GM21619 (cell line): ENCODE results near the gene LMO1.

Experiments used
- ATAC-seq: cut with Tn5 transposase; IDR thresholded peaks from one replicate; pipeline ENCODE4 v1.9.1; 2021; ENCODE audit not compliant: unreplicated experiment

The LMO1 gene

DNA sequence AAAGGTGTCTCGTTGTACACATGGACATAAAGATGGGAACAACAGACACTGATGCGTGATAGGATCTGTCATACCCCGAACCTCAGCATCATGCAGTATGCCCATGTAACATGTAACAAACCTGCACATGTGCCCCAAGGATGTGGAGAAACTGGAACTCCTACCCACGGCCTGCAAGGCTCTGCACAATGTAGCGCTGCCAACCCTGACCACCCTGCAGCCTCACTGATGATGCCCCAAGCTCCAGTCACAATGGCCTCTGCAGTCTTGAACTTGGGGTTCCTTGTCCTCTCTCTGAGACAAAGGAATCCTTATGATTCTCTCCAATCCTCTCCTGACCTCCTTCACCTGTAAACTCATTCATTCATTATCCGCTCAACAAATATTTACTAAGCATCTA is 14.2 kb downstream of the LMO1 start:
- ATAC-seq = no peak

DNA sequence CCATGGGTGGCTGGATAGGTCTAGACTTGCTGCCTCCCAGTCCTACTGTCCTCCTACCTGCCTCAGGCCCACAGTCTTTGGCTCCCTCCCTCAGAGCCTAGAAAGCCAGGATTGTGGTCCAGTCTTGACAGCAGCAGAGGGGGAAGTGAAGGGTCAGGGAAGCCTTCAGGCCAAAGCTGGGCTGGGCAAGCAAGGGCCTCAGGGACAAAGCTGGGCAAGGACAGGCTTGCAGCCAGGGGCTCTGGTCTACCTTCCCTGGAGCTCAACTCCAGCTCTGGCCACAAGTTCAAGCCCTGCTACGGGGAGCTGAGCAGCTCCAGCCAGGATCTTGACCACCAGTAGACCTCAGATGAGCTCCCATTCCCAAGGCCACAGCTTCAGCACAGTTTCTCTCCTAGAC is 14.9 kb downstream of the LMO1 start:
- no peak for ATAC-seq

DNA sequence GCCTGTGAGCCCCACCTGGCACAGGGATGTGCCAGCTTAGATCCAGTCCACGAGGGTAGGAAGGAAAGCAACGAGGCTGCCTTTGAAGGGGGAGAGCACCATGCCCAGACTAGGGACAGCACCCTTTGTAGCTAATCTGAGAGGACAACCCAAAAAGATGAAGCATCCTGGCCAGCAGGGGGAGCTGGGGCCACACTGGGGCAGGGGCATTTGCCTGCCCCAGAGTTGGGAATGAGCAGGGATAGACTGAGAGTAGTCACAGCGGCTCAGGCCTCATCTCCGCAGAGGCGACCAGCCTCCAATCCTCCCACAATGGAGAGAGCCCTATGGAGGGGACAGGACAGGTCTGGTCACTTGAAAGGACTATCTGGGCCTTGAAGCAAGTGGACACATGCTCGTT is 16.4 kb downstream of the LMO1 start:
- ATAC-seq = no peak

DNA sequence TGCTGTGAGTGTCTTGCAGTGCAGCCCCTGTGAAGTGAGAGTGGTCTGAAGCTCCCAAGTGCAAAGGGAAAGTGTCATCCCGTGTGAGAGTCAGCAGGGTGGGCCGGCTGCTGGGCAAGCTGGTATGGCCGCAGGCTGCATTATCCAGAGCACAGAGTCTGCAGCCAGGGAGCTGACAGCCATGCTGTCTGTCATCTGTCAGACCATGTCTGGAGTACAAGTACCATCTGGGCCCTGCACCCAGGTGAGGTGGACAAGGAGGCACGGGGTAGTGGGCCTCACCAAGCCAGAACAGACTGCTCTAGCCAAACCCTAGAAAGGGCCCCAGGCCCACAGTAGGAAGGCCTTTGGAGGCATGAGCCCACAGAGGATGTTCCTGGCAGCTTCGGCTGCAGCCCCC is 20.2 kb downstream of the LMO1 start:
- ATAC-seq = no peak

DNA sequence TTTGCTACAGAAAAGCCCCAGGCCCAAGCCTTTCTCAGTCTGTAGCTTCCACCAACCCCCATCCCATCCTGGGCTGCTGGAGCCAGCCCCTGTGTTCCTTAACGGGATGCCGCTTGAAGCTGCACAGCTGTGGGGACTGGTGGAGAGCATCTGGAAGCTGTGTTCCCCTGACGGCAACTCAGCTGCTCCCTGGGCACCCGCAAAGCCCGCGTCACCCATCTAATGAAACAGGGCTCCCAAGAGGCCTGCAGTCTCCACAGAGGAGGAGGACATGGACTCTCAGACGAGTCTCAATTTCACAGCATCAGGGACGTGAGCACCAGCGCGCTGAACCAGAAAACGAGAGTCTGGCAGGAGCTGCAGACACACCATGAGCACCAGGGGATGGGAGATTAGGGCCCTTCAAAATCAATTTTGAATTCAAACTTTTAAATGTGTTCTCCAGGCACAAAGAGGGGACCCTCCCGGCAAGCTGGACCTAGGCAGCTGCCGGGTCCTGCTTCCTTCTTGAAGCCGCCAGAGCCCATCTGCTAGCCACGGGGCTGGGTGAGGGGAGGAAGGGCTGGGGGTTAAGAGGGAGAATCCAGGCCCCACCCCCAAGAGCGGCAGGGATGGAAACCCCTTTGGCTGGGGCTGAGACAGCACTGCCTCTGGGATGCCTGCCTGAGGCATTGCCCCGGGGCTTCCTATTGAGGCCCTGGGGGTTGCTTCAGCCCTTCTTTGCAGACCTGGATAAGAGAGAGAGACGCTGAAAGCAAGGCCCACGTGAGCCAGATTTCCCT is 21.0 kb downstream of the LMO1 start:
- ATAC-seq = no peak

DNA sequence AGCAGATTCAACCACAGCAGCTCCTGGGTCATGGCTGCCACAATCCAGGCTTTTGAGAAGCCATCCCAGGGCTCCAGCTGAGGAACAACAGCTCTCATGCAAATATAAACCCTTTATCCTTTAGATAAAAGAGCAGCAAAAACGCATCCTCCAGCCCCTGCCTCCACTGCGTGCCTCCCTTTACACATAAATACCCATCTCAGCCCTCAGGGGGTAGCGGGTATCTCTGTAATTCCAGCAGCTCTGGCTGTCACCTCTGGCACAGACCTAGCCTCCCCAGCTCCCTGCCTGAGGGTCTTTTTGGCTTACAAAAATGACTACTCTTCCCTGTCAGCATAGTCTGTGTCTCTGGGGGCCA is 21.6 kb downstream of the LMO1 start:
- no peak for ATAC-seq

DNA sequence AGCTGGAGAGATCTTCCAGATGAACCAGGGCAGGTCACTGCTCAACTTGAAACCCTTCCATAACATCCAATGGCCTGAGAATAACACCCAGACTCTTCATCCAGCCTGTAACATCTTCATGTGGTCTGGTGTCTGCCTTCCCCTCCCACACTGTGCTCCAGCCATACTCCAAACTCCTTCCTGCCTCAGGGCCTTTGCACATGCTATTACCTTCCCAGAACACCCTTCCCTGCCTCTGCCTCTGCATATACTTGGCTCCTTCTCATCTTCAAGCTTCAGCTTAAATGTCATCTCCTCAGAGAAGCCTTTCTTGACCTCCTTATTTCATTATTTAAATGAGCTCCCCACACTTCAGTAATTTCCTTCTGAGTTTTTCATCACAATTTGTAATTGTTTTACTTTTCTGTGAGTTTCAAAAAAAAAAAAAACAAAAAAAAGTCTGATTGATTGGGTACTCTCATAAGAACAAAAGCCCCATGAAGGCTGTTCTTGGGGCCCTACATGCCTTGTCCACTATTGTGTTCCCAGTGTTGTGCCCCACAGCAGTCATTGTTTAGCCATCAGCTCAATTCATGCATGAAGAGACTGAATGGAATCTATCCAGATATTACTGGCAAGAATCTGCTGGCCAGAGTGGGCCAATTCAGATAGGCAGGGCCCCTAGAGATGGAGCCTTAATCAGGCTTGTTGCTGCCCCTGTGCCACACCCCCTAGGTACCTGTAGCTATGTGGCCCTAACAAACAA is 22.1 kb downstream of the LMO1 start:
- ATAC-seq = no peak

DNA sequence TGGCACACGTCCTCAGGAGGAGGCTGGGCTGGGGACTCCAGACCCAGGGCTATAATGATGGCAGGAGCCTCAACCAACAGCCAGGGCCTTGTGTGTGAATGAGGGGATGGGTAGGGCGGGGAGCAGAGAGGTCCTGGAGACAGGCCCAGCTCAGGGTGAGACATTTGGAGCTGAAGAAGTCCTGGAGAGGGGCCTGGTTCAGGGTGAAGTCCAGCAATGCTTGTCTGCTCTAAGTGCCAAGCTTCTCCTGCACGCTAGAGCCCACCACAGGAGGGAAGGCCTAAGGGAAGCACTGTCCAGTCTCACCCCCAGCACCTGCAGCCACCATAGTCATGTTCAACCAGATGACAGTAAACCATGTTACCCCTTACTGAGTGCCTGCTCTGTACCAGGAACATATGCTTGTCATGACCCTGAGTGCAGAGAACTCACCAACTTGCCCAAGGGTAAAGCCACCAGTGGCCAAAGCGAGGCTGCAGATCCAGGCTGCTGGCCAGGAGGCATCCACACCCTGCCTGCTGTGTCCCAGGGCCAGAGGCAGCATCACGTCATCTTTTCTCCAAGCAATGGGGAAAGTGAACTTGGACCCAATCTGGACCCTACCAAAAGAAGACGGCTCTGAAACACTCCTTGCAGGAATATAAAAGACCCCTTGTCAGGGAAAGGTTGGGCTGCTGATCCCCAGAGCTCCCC is 24.0 kb downstream of the LMO1 start:
- no peak for ATAC-seq

DNA sequence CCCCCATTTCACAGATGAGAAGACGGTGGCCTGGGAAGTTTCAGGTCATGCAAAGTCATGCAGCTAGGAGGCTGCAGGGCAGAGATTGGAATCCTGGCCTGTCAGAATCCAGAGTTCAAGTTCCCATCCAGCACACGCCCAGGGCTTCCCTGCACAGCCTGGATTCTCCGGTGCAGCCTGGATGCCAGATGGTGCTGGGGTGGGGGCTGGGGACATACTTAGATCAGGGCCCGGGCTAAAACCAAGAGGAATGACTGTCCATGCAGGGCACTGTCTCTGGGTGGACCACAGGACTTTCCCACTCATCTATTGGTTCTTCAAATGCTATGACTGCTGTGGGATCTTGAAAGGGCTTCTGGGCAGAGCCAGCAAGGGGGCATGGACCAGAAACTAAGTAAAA is 24.6 kb downstream of the LMO1 start:
- ATAC-seq = no peak

DNA sequence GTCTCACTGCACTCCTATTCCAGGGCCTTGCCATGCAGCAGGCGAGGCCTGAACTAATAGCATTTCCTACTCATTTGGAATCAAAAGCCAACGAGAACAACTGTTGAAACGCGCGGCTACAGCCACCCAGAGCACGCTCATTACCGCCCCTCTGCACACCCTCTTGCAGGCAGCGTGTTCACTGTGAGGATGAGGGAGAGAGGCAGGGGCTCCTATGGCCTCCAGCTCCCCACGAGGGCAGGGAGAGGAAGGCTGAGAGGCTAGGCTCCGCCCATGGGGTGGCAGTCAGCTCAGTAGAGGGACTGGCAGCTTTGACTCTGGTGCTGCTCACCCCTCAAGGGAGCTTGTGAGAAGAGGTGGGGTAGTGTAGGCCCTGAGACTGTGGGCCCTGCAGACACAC is 26.2 kb downstream of the LMO1 start:
- ATAC-seq = no peak

DNA sequence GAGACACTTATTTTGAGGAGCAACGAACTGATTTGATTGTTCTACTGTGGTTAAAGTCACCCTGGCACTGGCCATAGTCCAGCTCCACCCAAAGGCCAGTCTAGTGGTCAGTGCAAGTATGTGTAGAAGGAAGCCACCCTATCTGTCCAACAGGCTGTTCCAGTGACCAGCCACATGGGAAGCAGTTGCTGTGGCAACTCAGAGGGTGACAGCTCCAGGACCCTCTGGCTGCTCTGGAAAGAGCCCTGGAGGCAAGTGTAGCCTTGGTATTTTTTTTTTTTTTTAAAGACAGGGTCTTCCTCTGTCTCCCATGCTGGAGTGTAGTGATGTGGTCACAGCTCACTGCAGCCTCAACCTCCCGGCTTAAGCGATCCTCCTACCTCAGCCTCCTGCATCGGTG is 27.8 kb downstream of the LMO1 start:
- no peak for ATAC-seq

DNA sequence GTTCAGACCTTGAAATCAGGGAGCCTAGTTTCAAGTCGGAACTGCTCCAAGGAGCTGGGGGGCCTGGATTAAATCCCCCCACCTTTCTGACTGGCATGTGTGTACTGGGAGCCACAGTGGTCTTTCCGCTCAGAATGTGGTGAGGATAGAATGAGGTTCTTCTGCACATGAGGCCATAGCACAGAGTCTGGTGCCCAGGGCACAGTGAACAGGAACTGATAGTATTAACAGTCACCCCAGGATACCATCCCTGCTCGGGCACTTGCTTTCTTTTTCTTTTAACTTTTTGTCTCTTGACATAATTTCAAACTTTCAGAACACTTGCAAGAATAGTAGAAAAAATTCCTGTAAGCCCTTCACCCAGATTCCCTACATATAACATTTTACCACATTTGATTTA is 28.8 kb downstream of the LMO1 start:
- no peak for ATAC-seq

DNA sequence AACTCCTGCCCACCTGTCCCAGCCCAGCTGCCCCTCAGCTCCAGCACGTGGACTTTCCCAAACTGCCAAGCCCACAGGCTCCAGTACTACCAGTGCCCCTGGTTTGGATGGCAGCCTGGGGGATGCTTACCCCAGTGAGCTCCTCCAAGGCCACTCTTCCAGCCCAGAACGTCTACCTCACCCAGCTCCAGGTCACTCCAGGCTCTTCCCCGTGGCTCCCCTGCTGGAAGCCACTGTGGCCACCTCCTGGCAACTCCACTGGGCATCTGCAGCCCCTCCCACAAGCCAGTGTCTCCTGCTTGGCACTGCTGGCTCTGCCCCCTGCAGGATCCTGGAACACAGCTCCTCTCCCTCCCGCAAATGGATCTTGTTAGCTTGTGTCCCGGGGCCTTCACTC is 29.3 kb downstream of the LMO1 start:
- no peak for ATAC-seq

DNA sequence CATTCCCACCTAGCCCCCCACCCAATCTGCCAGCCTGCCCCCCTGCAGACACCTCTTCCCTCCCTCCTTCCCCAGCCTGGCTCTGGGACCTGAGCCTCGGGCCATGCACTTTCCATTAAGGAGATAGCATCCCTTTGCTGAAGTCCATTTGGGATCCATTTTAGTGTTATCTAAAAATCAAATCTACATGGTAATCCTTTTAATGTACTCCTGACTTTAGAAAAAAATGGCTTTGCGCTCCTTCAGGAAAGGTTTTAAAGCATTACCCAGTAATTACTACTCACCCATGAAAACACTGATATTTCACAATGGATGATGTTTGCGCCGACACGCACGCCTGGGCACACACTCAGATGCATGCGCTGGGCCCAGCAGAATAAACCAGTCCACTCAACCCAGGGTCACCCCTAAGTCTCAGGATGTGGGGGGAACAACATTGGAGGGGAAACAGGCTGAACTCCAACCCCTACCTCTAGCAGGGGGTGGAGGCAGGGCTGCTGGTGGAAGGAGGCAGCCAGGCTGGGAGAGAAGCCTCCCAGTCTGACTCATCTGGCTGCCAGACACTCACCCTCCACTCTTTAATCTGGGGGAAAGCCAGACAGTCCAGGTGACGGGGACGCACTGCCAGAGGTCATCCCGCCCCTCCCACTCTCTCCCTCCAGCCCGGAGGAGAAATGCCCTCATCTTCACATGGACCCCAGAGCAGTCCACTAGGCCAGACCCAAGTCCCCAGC is 29.8 kb downstream of the LMO1 start:
- no peak for ATAC-seq

DNA sequence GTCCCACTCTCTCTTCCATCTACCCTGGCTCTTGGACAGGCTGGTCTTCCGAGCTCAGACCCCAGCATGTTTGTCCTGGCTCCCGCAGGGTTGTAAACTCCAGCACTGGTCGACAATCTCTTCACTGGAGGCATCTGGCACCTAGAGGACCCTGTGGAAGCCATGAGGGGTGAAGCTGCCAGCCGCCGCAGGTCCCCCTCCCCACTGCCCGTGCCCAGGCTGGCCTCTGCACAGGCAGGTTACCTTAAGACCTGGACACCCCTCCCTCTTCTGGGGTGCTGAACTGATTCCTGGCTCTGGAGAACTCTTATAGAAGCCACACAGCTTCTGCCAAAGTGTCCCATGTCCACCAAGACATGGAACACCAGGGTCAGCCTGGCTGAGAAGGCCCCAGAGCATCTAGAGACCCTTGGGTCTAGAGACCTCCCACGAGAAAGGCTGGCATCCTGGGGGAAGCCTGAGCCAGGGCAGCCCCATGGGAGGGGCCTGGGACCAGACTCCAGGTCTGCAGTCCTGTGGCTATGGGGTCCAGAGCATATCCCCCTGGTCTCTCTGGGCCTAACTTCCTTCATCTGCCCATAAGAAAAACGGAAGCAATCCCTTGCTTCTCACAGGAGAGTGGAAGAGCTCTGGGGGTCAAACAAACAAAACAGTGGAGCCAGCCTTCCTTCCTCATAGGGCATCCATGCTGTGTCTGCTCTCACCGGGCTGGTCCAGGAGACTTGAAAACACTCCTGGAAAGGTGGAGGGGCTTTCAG is 30.6 kb downstream of the LMO1 start:
- no peak for ATAC-seq

DNA sequence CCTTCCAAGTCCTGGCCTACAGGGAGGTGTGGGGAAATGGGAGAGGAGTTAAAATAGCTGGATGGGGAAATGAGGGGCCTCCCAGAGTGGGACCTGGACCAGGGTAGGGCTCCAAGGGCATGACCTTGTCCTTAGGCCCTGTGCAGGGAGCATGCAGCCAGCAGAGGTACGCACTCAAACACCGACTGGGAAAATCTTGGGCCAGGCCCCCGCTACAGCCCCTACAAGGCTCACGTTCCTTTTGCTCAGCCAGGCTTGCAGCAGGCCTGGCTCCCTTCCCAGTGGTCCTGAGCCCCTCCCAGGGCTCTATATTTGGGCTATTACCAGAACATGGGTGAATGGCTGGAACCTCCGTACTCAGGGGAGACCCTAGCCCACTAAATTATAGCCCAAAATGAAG is 31.3 kb downstream of the LMO1 start:
- ATAC-seq = no peak

DNA sequence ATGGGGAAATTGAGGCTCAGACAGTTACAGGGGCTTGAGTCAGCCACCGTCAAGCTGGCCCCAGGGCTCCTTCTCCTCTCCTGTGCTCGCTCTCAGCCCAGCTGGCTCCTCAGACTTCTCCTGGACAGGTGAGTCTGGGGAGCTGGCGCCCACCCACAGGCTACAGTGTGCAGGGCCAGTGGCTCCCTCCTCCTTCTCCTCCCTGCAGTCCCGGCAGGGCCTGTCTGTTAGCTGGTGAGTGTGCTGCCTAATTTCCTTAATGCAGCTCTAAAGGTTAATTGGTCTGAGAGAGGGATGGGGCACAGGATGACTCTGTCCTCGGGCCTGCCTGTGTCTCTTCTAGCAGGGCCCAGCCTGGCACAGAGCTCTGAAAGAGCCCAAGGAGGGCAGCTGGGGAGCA is 31.7 kb downstream of the LMO1 start:
- no peak for ATAC-seq

DNA sequence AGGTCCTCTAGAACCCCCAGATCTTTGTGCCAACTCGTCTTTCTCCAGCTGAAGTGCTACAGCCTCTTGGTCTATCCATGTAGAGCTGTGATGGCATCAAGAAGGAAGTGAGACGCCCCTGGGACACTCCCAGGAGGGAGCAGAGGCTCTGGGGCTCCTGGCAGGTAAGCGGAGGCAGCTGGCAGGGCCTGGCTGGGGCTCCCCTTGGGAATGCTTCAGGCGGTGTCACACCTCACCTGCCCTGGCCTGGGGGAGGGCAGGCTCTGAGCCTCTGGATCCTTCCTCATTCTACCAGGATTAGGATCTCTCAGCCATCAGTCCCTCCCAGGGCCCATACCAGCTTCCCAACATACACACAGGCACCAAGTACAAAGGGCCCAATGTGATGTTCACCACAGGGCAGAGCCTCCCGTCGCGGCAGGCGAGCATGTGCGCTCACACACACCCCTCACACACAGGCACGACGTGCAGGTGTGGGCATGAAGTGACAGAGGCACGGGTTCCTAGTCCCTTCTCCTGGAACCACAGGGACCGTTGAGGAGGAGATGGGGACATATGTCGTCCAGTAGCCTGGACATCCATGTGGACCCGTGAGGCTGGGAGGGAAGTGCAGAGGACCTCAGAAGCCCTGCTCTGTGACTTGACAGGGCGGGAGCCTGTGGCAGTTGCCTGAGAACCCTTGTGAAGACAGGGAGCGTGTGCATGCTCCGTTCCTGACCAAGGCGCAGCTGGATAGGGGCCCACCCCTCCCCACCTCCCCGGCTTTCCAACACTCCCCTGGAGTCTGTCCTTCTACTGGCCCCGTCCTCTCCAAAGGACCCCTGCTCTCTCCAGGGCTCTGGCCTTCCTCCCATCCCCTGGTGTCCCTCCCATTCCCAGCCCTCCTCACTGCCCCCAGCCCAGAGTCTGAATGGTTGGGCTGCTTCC is 32.5 kb downstream of the LMO1 start:
- no peak for ATAC-seq

DNA sequence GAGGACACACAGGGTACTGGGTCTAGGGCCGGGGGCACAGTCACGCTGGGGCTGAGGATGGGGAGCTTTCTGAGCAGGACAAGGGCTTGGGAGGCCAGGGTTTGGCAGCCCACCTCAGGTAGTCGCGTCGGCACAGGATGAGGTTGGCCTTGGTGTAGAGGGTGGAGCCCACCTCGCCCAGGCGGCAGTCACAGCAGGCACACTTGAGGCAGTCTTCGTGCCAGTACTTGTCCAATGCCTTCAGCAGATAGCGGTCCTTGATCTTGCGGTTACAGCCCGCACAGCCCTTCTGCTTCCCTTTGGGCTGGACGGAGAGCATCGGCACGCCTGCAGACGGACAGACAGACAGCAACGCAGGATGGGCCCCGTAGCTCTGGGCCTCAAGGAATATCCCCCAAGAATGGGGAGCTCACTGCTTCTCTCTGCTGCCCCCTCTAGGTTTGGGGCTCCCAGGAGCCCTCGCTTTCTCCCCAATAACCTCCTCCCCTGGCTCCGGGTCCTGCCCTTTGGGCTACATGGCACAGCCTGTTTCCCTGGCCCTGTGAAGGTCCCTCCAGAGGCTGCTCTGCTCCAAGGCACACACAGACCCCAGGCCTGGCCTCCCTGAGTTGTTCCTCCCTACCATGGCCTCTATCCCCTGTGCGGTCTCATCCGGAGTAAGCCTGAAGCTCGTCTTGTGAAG is 33.4 kb downstream of the LMO1 start:
- no peak for ATAC-seq
